Neural progenitor cell (in vitro differentiated cells): Measurements from ENCODE around the gene DDX4.

ENCODE experiments used
- EZH2 ChIP-seq: fragments of 200-600 bp; sonication (generic); IDR thresholded peaks from 2 replicates; pipeline ENCODE4 v1.6.1; 2017; ENCODE audit warnings: antibody characterized with exemption, mild to moderate bottlenecking, moderate library complexity
- TF ChIP-seq, protein P1 (sequence below): fragments of 200-600 bp; sonication (generic); IDR thresholded peaks from 2 replicates; pipeline ENCODE4 v1.5.1; 2017; ENCODE audit warnings: antibody characterized with exemption, mild to moderate bottlenecking

DNA sequence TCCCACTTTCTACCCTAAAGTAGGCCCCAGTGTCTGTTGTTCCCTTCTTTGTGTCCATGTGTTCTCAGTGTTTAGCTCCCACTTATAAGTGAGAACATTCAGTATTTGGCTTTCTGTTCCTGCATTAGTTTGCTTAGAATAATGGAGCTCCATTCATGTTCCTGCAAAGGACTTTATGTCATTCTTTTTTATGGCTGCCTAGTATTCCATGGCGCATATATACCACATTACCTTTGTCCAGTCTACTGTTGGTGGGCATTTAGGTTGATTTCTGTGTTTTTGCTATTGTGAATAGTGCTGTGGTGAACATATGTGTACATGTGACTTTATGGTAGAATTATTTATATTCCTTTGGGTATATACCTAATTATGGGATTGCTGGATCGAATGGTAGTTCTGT is 30.4 kb downstream of the DDX4 start:
- TF ChIP-seq, protein P1, sequence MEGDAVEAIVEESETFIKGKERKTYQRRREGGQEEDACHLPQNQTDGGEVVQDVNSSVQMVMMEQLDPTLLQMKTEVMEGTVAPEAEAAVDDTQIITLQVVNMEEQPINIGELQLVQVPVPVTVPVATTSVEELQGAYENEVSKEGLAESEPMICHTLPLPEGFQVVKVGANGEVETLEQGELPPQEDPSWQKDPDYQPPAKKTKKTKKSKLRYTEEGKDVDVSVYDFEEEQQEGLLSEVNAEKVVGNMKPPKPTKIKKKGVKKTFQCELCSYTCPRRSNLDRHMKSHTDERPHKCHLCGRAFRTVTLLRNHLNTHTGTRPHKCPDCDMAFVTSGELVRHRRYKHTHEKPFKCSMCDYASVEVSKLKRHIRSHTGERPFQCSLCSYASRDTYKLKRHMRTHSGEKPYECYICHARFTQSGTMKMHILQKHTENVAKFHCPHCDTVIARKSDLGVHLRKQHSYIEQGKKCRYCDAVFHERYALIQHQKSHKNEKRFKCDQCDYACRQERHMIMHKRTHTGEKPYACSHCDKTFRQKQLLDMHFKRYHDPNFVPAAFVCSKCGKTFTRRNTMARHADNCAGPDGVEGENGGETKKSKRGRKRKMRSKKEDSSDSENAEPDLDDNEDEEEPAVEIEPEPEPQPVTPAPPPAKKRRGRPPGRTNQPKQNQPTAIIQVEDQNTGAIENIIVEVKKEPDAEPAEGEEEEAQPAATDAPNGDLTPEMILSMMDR = no peak
- no peak for TF ChIP-seq EZH2
